ENCODE measurements around the gene MRPL43.

MRPL43 gene

GRCh38 chr10:101007099-101007711, 19.9 kb upstream of the MRPL43 start:
- TF ChIP-seq, protein P1, sequence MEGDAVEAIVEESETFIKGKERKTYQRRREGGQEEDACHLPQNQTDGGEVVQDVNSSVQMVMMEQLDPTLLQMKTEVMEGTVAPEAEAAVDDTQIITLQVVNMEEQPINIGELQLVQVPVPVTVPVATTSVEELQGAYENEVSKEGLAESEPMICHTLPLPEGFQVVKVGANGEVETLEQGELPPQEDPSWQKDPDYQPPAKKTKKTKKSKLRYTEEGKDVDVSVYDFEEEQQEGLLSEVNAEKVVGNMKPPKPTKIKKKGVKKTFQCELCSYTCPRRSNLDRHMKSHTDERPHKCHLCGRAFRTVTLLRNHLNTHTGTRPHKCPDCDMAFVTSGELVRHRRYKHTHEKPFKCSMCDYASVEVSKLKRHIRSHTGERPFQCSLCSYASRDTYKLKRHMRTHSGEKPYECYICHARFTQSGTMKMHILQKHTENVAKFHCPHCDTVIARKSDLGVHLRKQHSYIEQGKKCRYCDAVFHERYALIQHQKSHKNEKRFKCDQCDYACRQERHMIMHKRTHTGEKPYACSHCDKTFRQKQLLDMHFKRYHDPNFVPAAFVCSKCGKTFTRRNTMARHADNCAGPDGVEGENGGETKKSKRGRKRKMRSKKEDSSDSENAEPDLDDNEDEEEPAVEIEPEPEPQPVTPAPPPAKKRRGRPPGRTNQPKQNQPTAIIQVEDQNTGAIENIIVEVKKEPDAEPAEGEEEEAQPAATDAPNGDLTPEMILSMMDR (IDR thresholded peaks at IDR 0.05; ENCODE audit: low read depth, low read length), result no peak
- DNase-seq (ENCODE audit: low read depth in 2 of 2), result no peak
- no peak overlapping the region for H3K4me3 ChIP-seq (replicated peaks in 1 of 2; ENCODE audit: low read depth in 2 of 2, low read length in 2 of 2)

DNA sequence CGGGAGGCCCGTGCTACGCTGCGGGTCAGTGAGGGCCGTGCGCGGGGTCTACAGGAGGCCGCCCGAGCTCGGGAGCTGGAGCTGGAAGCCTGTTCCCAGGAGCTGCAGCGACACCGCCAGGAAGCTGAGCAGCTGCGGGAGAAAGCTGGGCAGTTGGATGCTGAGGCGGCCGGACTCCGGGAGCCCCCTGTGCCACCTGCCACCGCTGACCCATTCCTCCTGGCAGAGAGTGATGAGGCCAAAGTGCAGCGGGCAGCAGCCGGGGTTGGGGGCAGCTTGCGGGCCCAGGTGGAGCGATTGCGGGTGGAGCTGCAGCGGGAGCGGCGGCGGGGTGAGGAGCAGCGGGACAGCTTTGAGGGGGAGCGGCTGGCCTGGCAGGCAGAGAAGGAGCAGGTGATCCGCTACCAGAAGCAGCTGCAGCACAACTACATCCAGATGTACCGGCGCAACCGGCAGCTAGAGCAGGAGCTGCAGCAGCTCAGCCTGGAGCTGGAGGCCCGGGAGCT, 19.3 kb upstream of the MRPL43 start:
- DNase-seq (ENCODE audit: low read depth in 2 of 2), result no peak
- TF ChIP-seq, protein P1 (IDR thresholded peaks at IDR 0.05; ENCODE audit: low read depth, low read length), result no peak
- no peak overlapping the region for H3K4me3 ChIP-seq (replicated peaks in 1 of 2; ENCODE audit: low read depth in 2 of 2, low read length in 2 of 2)

DNA sequence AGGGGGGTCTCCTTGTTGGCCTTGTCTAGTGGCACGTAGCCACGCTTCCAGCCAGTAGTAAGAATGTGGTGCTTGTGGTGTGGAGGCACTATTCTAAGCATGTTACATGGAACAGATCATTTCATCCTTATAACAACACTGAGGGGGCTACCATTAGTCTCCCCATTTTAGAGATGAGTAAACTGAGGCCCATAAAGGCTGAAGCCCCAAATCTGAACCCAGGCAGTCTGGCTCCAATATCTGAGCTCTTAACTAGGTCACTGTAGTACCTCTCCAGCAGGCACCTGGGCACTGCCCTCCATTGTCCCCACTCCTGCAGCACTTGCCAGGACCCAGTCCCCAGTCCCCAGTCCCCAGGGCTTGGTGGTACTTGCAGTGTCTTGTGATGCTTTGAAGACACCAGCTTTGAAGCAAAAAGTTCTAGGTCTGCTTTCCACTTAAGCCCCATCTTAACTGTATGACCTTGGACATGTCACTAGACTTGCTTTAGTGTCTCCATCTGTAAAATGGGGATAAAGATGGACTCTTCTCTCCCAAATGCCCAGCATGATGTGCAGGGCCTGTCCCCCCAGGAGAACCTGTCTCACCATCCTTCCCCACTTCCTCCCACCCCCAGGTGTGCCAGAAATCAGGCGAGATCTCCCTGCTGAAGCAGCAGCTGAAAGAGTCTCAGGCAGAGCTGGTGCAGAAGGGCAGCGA, 18.7 kb upstream of the MRPL43 start:
- no peak for DNase-seq (ENCODE audit: low read depth in 2 of 2)
- no peak overlapping the region for H3K4me3 ChIP-seq (replicated peaks in 1 of 2; ENCODE audit: low read depth in 2 of 2, low read length in 2 of 2)
- TF ChIP-seq, protein P1 (IDR thresholded peaks at IDR 0.05; ENCODE audit: low read depth, low read length), result no peak

DNA sequence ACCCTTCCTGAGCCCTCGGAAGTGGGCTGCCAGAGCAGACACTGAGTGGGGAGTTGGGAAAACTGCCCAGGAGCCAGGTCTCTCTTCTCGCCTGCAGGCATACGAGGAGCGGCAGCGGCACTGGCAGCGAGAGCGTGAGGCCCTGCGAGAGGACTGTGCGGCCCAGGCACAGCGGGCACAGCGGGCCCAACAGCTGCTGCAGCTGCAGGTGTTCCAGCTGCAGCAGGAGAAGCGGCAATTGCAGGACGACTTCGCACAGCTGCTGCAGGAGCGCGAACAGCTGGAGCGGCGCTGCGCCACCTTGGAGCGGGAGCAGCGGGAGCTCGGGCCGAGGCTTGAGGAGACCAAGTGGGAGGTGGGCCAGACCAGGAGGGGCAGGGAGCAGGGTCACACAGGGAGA, 18.1 kb upstream of the MRPL43 start:
- TF ChIP-seq, protein P1 (IDR thresholded peaks at IDR 0.05; ENCODE audit: low read depth, low read length), result no peak
- no peak overlapping the region for H3K4me3 ChIP-seq (replicated peaks in 1 of 2; ENCODE audit: low read depth in 2 of 2, low read length in 2 of 2)
- no peak for DNase-seq (ENCODE audit: low read depth in 2 of 2)

- no peak for DNase-seq (ENCODE audit: low read depth in 2 of 2)
- TF ChIP-seq, protein P1 (IDR thresholded peaks at IDR 0.05; ENCODE audit: low read depth, low read length), result no peak
- no peak overlapping the region for H3K4me3 ChIP-seq (replicated peaks in 1 of 2; ENCODE audit: low read depth in 2 of 2, low read length in 2 of 2)
Measured at GRCh38 chr10:101003639-101004206, 16.4 kb upstream of the MRPL43 start.

DNA sequence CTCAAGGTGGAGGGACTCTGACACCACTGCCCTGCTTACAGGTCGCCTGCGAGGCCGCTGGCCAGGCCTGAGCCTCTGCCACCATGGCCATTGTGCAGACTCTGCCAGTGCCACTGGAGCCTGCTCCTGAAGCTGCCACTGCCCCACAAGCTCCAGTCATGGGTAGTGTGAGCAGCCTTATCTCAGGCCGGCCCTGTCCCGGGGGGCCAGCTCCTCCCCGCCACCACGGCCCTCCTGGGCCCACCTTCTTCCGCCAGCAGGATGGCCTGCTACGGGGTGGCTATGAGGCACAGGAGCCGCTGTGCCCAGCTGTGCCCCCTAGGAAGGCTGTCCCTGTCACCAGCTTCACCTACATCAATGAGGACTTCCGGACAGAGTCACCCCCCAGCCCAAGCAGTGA, 15.2 kb upstream of the MRPL43 start:
- TF ChIP-seq, protein P1 (IDR thresholded peaks at IDR 0.05; ENCODE audit: low read depth, low read length), result no peak
- no peak for DNase-seq (ENCODE audit: low read depth in 2 of 2)
- no peak overlapping the region for H3K4me3 ChIP-seq (replicated peaks in 1 of 2; ENCODE audit: low read depth in 2 of 2, low read length in 2 of 2)
